IPS-NIHi7 (cell line): ENCODE measurements around the gene MUC5AC.

Experiments used
- DNase-seq: peaks from one replicate; pipeline ENCODE4 v3.0.0; 2012; ENCODE audit warnings: mixed read lengths; ENCODE audit errors: extremely low spot score

MUC5AC gene

GRCh38 chr11:1121813-1122663 lies 35.7 kb upstream of the MUC5AC start:
- DNase-seq, result peak; percentile 7

- peak; percentile 7 for DNase-seq
Measured at GRCh38 chr11:1122664-1123002, 35.1 kb upstream of the MUC5AC start.

- no peak for DNase-seq
Measured at GRCh38 chr11:1123970-1124369, 33.8 kb upstream of the MUC5AC start.

- no peak for DNase-seq
Measured at GRCh38 chr11:1125803-1126202, 31.9 kb upstream of the MUC5AC start.

GRCh38 chr11:1126491-1126926 lies 31.2 kb upstream of the MUC5AC start:
- DNase-seq, result no peak

GRCh38 chr11:1126935-1127663 lies 30.7 kb upstream of the MUC5AC start:
- peak; percentile 9 for DNase-seq

GRCh38 chr11:1127664-1128162 lies 30.0 kb upstream of the MUC5AC start:
- DNase-seq, result peak; percentile 7

- peak; percentile 12 for DNase-seq
Measured at GRCh38 chr11:1128311-1129142, 29.2 kb upstream of the MUC5AC start.

- DNase-seq, result peak; percentile 12
Measured at GRCh38 chr11:1129143-1129610, 28.6 kb upstream of the MUC5AC start.

- DNase-seq, result peak; percentile 12
Measured at GRCh38 chr11:1129611-1130160, 28.1 kb upstream of the MUC5AC start.

GRCh38 chr11:1130276-1131032 lies 27.3 kb upstream of the MUC5AC start:
- DNase-seq, result peak; percentile 8

GRCh38 chr11:1131033-1131911 lies 26.5 kb upstream of the MUC5AC start:
- DNase-seq, result peak; percentile 42

- no peak for DNase-seq
Measured at GRCh38 chr11:1134848-1135445, 22.8 kb upstream of the MUC5AC start.

GRCh38 chr11:1138097-1138496 lies 19.7 kb upstream of the MUC5AC start:
- no peak for DNase-seq

GRCh38 chr11:1139441-1140083 lies 18.2 kb upstream of the MUC5AC start:
- no peak for DNase-seq

- DNase-seq, result no peak
Measured at GRCh38 chr11:1140642-1141490, 16.9 kb upstream of the MUC5AC start.

GRCh38 chr11:1146365-1146764 lies 11.4 kb upstream of the MUC5AC start:
- DNase-seq, result no peak

GRCh38 chr11:1147792-1148191 lies 10.0 kb upstream of the MUC5AC start:
- DNase-seq, result no peak
